HCT116 (cell line): ENCODE results near the gene SRSF5. TPM values are rescaled to one million over a fixed set of nuclear protein-coding genes. Genes with fewer than 3 reads are reported as not detected.
A peak's percentile ranks its signal among the peaks of the same experiment; 100 is the strongest.

Experiments used
- ATAC-seq: fragments of 200-7000 bp; cut with Tn5 transposase; 2 replicates; pipeline ENCODE4 v1.9.1; 2020; ENCODE audit warnings: mild to moderate bottlenecking, moderate library complexity
- BruUV-seq: library from RNA; stranded (reverse); fragments of 400-500 nt; replicated peaks from 2 replicates; lab custom pipeline; 2021; lab: Mats Ljungman, UMichigan
- CTCF ChIA-PET: fragments of 300-600 bp; sonication (Branson Sonifier 250); formaldehyde crosslinking; loops from one replicate; lab custom pipeline; 2021; ENCODE audit warnings: antibody characterized with exemption; lab: Charles Lee
- POLR2A ChIA-PET: fragments of 300-600, 350-600 bp; sonication (Branson Sonifier 250); formaldehyde crosslinking; loops from one replicate; lab custom pipeline; 2021; ENCODE audit warnings: antibody characterized with exemption; lab: Charles Lee
- RAD21 ChIA-PET, 2 experiments: fragments of 300-600 bp; sonication (Branson Sonifier 250); formaldehyde crosslinking; loops; one replicate each; lab custom pipeline; 2023; ENCODE audit warnings: low total read pairs in 2 of 2; ENCODE audit not compliant: uncharacterized antibody in 2 of 2, unreplicated experiment in 2 of 2, low non-redundant PET in 1 of 2; lab: Charles Lee
- DNase-seq: peaks from one replicate; pipeline ENCODE4 v3.0.0-alpha.2; 2010; ENCODE audit warnings: low read depth, low spot score
- H2AFZ ChIP-seq: fragments of 200-600 bp; shearing (Covaris generic), sonication (generic); 2 replicates; pipeline ENCODE4 v1.6.1; 2017; ENCODE audit warnings: low read depth, mixed run types, mixed read lengths, antibody characterized with exemption, low read length; ENCODE audit not compliant: poor library complexity, severe bottlenecking
- H3K27ac ChIP-seq: 2 replicates; pipeline ENCODE4 v1.5.1; 2012; ENCODE audit warnings: low read depth, low read length
- H3K27me3 ChIP-seq: fragments of 200-600 bp; sonication (generic); 2 replicates; pipeline ENCODE4 v1.6.1; 2016; ENCODE audit warnings: mixed run types, low read length, mixed read lengths; ENCODE audit not compliant: insufficient read depth
- H3K36me3 ChIP-seq, 2 experiments: fragments of 200-500 bp in 1 of 2; fragments of 200-600 bp in 1 of 2; sonication (Bioruptor generic) in 1 of 2; sonication (generic) in 1 of 2; 2 replicates each; pipeline versions ENCODE4 v1.5.1 to v1.6.1; 2014 to 2016; ENCODE audit warnings: low read length in 2 of 2, inconsistent platforms in 1 of 2, mixed read lengths in 1 of 2, mixed run types in 1 of 2; ENCODE audit not compliant: insufficient read depth in 2 of 2, control insufficient read depth in 1 of 2
- H3K4me1 ChIP-seq, 2 experiments: fragments of 200-600 bp in 1 of 2; sonication (generic) in 1 of 2; 2 replicates each; pipeline versions ENCODE4 v1.5.1 to v1.6.1; 2012 to 2017; ENCODE audit warnings: low read length in 2 of 2, inconsistent platforms in 1 of 2, mild to moderate bottlenecking in 1 of 2, mixed read lengths in 1 of 2, mixed run types in 1 of 2, moderate library complexity in 1 of 2; ENCODE audit not compliant: insufficient read depth in 2 of 2, control insufficient read depth in 1 of 2
- H3K4me2 ChIP-seq: fragments of 200-600 bp; sonication (generic); 2 replicates; pipeline ENCODE4 v1.6.1; 2017; ENCODE audit warnings: mixed run types, low read length, mixed read lengths
- H3K4me3 ChIP-seq, 2 experiments: fragments of 200-600 bp in 1 of 2; sonication (generic) in 1 of 2; replicated peaks in 1 of 2; 2 replicates each; pipeline ENCODE4 v1.5.1; 2011 to 2016; ENCODE audit warnings: low read length in 2 of 2, control low read depth in 1 of 2, low read depth in 1 of 2, mild to moderate bottlenecking in 1 of 2, mixed read lengths in 1 of 2, mixed run types in 1 of 2
- H3K79me2 ChIP-seq: fragments of 200-600 bp; sonication (generic); 2 replicates; pipeline ENCODE4 v1.6.1; 2017; ENCODE audit warnings: mild to moderate bottlenecking, mixed run types, low read length, moderate library complexity, mixed read lengths; ENCODE audit not compliant: insufficient read depth
- H3K9ac ChIP-seq: fragments of 200-600 bp; sonication (generic); 2 replicates; pipeline ENCODE4 v1.6.1; 2016; ENCODE audit warnings: low read length, mixed read lengths
- H3K9me2 ChIP-seq: fragments of 200-600 bp; sonication (generic), shearing (Covaris generic); 2 replicates; pipeline ENCODE4 v1.6.1; 2017; ENCODE audit warnings: mixed run types, mild to moderate bottlenecking, moderate library complexity; ENCODE audit not compliant: insufficient read depth
- H3K9me3 ChIP-seq, 2 experiments: fragments of 200-500 bp in 1 of 2; fragments of 200-600 bp in 1 of 2; sonication (Bioruptor generic) in 1 of 2; sonication (generic) in 1 of 2; 2 replicates each; pipeline ENCODE4 v1.6.1; 2014 to 2017; ENCODE audit warnings: low read length in 2 of 2, mixed read lengths in 2 of 2, inconsistent platforms in 1 of 2, low read depth in 1 of 2, mild to moderate bottlenecking in 1 of 2, mixed run types in 1 of 2, moderate library complexity in 1 of 2; ENCODE audit not compliant: control insufficient read depth in 1 of 2, insufficient read depth in 1 of 2
- H4K20me1 ChIP-seq: fragments of 200-600 bp; sonication (generic), shearing (Covaris generic); 2 replicates; pipeline ENCODE4 v1.6.1; 2017; ENCODE audit warnings: mixed run types, mild to moderate bottlenecking, moderate library complexity; ENCODE audit not compliant: insufficient read depth
- CEBPB ChIP-seq: IDR thresholded peaks from 2 replicates; pipeline ENCODE4 v1.6.1; 2012; ENCODE audit warnings: low read depth
- EGR1 ChIP-seq: IDR thresholded peaks from 2 replicates; pipeline ENCODE4 v1.6.1; 2012; ENCODE audit warnings: low read depth
- FOSL1 ChIP-seq: IDR thresholded peaks from 2 replicates; pipeline ENCODE4 v1.6.1; 2012; ENCODE audit warnings: low read depth
- POLR2AphosphoS5 ChIP-seq: IDR thresholded peaks from 2 replicates; pipeline ENCODE4 v1.6.1; 2011; ENCODE audit warnings: mild to moderate bottlenecking, low read depth, low read length, moderate library complexity
- SIN3A ChIP-seq: IDR thresholded peaks from 2 replicates; pipeline ENCODE4 v1.6.1; 2012; ENCODE audit warnings: low read depth
- SP1 ChIP-seq: IDR thresholded peaks from 2 replicates; pipeline ENCODE4 v1.6.1; 2012; ENCODE audit warnings: low read depth
- SRF ChIP-seq: IDR thresholded peaks from 2 replicates; pipeline ENCODE4 v1.6.1; 2012; ENCODE audit warnings: low read depth
- ZFX ChIP-seq: fragments of 450-650 bp; IDR thresholded peaks from 2 replicates; pipeline ENCODE4 v1.6.1; 2017
- intact Hi-C: fragments of 100-400 bp; cut with micrococcal nuclease; formaldehyde crosslinking; loops from 2 replicates; pipeline ENCODE4 v1.10.0; 2022
- total RNA-seq: library from RNA; stranded (reverse); gene quantifications from one replicate; pipeline ENCODE4 v1.2.1, GENCODE V29; 2021; ENCODE audit not compliant: unreplicated experiment
- TF ChIP-seq, protein P1 (sequence below): IDR thresholded peaks from 2 replicates; pipeline ENCODE4 v1.6.1; 2011; ENCODE audit warnings: mild to moderate bottlenecking, low read length, moderate library complexity; ENCODE audit not compliant: insufficient replicate concordance; ENCODE audit errors: extremely low read depth
- TF ChIP-seq, protein P2 (sequence below): IDR thresholded peaks from 2 replicates; pipeline ENCODE4 v1.6.1; 2012
- TF ChIP-seq, protein P3 (sequence below): IDR thresholded peaks from 2 replicates; pipeline ENCODE4 v1.6.1; 2012; ENCODE audit warnings: low read depth

The SRSF5 gene
- total RNA-seq, 1 experiment from 2014 or later: 258 TPM

DNA sequence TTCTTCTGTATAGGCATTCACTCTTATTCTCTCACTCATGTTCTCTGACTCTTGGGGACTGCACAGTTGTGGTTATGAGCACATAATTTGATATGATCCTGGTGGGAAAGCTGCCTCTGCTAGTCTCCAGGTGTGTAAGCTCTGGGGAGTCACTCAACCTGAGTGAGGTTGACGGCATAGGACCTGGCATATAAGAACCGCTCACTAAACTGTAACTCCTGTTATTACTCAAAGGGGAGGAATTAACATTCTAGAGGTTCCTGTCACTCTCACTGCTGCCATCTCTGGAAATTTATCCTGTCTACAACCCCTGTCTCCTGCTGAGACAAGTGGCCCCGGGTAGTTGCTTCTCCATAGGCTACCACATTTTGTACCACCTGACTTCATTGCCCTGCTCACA lies 14.0 kb downstream of the SRSF5 start:
- Histone ChIP-seq H3K4me3 (no peak overlapping the region), H3K4me1 (no peaks in the 10 kb centered on the region), H3K9ac (no peak overlapping the region), H3K27me3 (no peaks in the 10 kb centered on the region), H4K20me1 (no peaks in the 10 kb centered on the region; the same call in 1 of the 2 replicates), H3K9me2 (no peaks in the 10 kb centered on the region), H3K36me3 (peaks cover 20 to 21% of the 10 kb centered on the region in 2 experiments; a peak in 3 of 4 replicates), H3K79me2 (no peaks in the 10 kb centered on the region), H3K9me3 (no peaks in the 10 kb centered on the region), H3K4me2 (no peak overlapping the region), H2AFZ (no peak overlapping the region), H3K27ac (no peak overlapping the region)
- TF ChIP-seq SP1 (no peak), ZFX (no peak), CEBPB (no peak), FOSL1 (no peak), POLR2AphosphoS5 (no peak), EGR1 (no peak), SIN3A (no peak), SRF (no peak)
- TF ChIP-seq, protein P1, sequence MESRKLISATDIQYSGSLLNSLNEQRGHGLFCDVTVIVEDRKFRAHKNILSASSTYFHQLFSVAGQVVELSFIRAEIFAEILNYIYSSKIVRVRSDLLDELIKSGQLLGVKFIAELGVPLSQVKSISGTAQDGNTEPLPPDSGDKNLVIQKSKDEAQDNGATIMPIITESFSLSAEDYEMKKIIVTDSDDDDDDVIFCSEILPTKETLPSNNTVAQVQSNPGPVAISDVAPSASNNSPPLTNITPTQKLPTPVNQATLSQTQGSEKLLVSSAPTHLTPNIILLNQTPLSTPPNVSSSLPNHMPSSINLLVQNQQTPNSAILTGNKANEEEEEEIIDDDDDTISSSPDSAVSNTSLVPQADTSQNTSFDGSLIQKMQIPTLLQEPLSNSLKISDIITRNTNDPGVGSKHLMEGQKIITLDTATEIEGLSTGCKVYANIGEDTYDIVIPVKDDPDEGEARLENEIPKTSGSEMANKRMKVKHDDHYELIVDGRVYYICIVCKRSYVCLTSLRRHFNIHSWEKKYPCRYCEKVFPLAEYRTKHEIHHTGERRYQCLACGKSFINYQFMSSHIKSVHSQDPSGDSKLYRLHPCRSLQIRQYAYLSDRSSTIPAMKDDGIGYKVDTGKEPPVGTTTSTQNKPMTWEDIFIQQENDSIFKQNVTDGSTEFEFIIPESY: no peak
- TF ChIP-seq, protein P2, sequence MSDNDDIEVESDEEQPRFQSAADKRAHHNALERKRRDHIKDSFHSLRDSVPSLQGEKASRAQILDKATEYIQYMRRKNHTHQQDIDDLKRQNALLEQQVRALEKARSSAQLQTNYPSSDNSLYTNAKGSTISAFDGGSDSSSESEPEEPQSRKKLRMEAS: no peak
- TF ChIP-seq, protein P3, sequence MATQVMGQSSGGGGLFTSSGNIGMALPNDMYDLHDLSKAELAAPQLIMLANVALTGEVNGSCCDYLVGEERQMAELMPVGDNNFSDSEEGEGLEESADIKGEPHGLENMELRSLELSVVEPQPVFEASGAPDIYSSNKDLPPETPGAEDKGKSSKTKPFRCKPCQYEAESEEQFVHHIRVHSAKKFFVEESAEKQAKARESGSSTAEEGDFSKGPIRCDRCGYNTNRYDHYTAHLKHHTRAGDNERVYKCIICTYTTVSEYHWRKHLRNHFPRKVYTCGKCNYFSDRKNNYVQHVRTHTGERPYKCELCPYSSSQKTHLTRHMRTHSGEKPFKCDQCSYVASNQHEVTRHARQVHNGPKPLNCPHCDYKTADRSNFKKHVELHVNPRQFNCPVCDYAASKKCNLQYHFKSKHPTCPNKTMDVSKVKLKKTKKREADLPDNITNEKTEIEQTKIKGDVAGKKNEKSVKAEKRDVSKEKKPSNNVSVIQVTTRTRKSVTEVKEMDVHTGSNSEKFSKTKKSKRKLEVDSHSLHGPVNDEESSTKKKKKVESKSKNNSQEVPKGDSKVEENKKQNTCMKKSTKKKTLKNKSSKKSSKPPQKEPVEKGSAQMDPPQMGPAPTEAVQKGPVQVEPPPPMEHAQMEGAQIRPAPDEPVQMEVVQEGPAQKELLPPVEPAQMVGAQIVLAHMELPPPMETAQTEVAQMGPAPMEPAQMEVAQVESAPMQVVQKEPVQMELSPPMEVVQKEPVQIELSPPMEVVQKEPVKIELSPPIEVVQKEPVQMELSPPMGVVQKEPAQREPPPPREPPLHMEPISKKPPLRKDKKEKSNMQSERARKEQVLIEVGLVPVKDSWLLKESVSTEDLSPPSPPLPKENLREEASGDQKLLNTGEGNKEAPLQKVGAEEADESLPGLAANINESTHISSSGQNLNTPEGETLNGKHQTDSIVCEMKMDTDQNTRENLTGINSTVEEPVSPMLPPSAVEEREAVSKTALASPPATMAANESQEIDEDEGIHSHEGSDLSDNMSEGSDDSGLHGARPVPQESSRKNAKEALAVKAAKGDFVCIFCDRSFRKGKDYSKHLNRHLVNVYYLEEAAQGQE: no peak
- CTCF ChIA-PET: no interaction called here
- intact Hi-C loops: no loop called here
- ATAC-seq (0 out of 2 replicates have a peak, but pooled peaks have one; percentile 20), DNase-seq (no peak)
- POLR2A ChIA-PET: no interaction called here
- RAD21 ChIA-PET: no interaction called here
- no TSS peak for BruUV-seq
